ENCODE data around the gene SYNDIG1.

SYNDIG1 gene

GRCh38 chr20:24708411-24709295 is 239.2 kb downstream of the SYNDIG1 start:
- Histone ChIP-seq H3K4me3 (ENCODE audit: low read depth, low read length) (no peak overlapping the region), H3K27me3 (replicated peaks) (no peaks in the 10 kb centered on the region), H3K27ac (no peak overlapping the region), H3K36me3 (replicated peaks) (no peaks in the 10 kb centered on the region)
- DNase-seq: no peak
- in situ Hi-C loops (cut with HindIII; ENCODE audit: low pct_ligation_motif_present, low sequenced_read_pairs): no loop called here
- TF ChIP-seq CTCF (IDR thresholded peaks at IDR 0.05; ENCODE audit: low read depth, low read length, missing control alignments): no peak

All from brain microvascular endothelial cell (primary cell).